Omental fat pad (tissue), 4 donors: ENCODE measurements around the gene PTTG1IP. TPM values are rescaled to one million over a fixed set of nuclear protein-coding genes. Genes with fewer than 3 reads are reported as not detected.

ENCODE experiments used
- ATAC-seq: fragments of 150-250 bp; one replicate; pipeline ENCODE4 v1.9.1; 2016; ENCODE audit warnings: mild to moderate bottlenecking, moderate library complexity; ENCODE audit not compliant: low FRiP score
- DNase-seq: peaks from one replicate; pipeline ENCODE4 v3.0.0-alpha.2; 2019; ENCODE audit warnings: low spot score
- CTCF ChIP-seq, 3 donors: fragments of 450-650 bp; IDR thresholded peaks; one replicate each; pipeline ENCODE4 v1.5.1; 2016 to 2017; ENCODE audit warnings: antibody characterized with exemption in 3 of 3, mild to moderate bottlenecking in 3 of 3, moderate library complexity in 2 of 3
- total RNA-seq, 4 donors: library from RNA; depleted of rRNA; stranded (reverse); fragments of >200 nt; gene quantifications; one replicate each; pipeline ENCODE4 v1.1.0, GENCODE V29; 2016

The PTTG1IP gene
- total RNA-seq, 4 donors from 2014 or later, result 200 to 241 (median 214) TPM

- ATAC-seq (peak; percentile 60), DNase-seq (peak; percentile 31)
Measured at GRCh38 chr21:44907966-44908895, 34.7 kb upstream of the PTTG1IP start.

GRCh38 chr21:44907225-44907965 lies 33.9 kb upstream of the PTTG1IP start:
- no peak for DNase-seq
- TF ChIP-seq CTCF (IDR thresholded peaks at IDR 0.05), result no peak
- ATAC-seq, result no peak

More at GRCh38 chr21:44907966-44908895, 34.7 kb upstream of the PTTG1IP start:
- TF ChIP-seq CTCF (IDR thresholded peaks at IDR 0.05), result no peak

- no peak for DNase-seq
- ATAC-seq, result no peak
- TF ChIP-seq CTCF (IDR thresholded peaks at IDR 0.05), result no peak
Measured at GRCh38 chr21:44905728-44906090, 32.2 kb upstream of the PTTG1IP start.

- no peak for TF ChIP-seq CTCF (IDR thresholded peaks at IDR 0.05)
- ATAC-seq (no peak), DNase-seq (no peak)
Measured at GRCh38 chr21:44905016-44905727, 31.7 kb upstream of the PTTG1IP start.

- no peak for TF ChIP-seq CTCF (IDR thresholded peaks at IDR 0.05)
- no peak for ATAC-seq
- no peak for DNase-seq
Measured at GRCh38 chr21:44904141-44904923, 30.8 kb upstream of the PTTG1IP start.

GRCh38 chr21:44903689-44904088 lies 30.2 kb upstream of the PTTG1IP start:
- TF ChIP-seq CTCF (IDR thresholded peaks at IDR 0.05), result no peak
- ATAC-seq (no peak), DNase-seq (no peak)
